Motor neuron (in vitro differentiated cells): ENCODE measurements around the gene MMP28. TPM values are rescaled to one million over a fixed set of nuclear protein-coding genes. Genes with fewer than 3 reads are reported as not detected.
A peak's percentile ranks its signal among the peaks of the same experiment; 100 is the strongest.

ENCODE experiments used
- ATAC-seq, 8 experiments: fragments of 200-7000 bp; cut with Tn5 transposase; replicated peaks in 6 of 8; 2 replicates each; pipeline ENCODE4 v1.8.0; 2021; ENCODE audit warnings: mild to moderate bottlenecking in 8 of 8, moderate library complexity in 8 of 8
- H3K27ac ChIP-seq, 2 donors: fragments of 250-450 bp; sonication (Bioruptor Pico); 2 replicates each; pipeline ENCODE4 v1.9.0; 2021; ENCODE audit warnings: antibody characterized with exemption in 2 of 2, mild to moderate bottlenecking in 2 of 2, moderate library complexity in 1 of 2
- H3K4me1 ChIP-seq, 2 donors: fragments of 250-450 bp; sonication (Bioruptor Pico); replicated peaks in 1 of 2; 2 replicates each; pipeline ENCODE4 v1.6.1; 2021; ENCODE audit warnings: antibody characterized with exemption in 2 of 2, mild to moderate bottlenecking in 2 of 2, moderate library complexity in 1 of 2
- H3K4me3 ChIP-seq, 5 donors: fragments of 250-450 bp; sonication (Bioruptor Pico); 2 replicates each; pipeline ENCODE4 v1.9.0; 2021; ENCODE audit warnings: antibody characterized with exemption in 5 of 5, mild to moderate bottlenecking in 5 of 5, moderate library complexity in 4 of 5
- WGBS, 10 experiments: fragments of 450-650 bp; shearing (Covaris generic); methylation state at CpG; one replicate each; pipeline ENCODE4 v1.0.0; 2022; 5-methylcytosine and 5-hydroxymethylcytosine counted together
- in situ Hi-C, 9 experiments: fragments of 400-800 bp; cut with MboI; loops; one replicate each; pipeline ENCODE4 v1.15.0; 2021; ENCODE audit warnings: low sequenced_read_pairs in 9 of 9, low pct_unique_long_range_greater_than_20kb in 2 of 9; ENCODE audit not compliant: unreplicated experiment in 9 of 9
- total RNA-seq, 8 experiments: library from RNA; unstranded; fragments of 300-600 nt; gene quantifications; 2 replicates each; pipeline versions ENCODE4 v1.2.3 to v1.2.4, GENCODE V29; 2022

Gene MMP28
- total RNA-seq, 8 experiments from 2014 or later, result 0.09 to 11.1 (median 0.32) TPM; not detected in 3

DNA sequence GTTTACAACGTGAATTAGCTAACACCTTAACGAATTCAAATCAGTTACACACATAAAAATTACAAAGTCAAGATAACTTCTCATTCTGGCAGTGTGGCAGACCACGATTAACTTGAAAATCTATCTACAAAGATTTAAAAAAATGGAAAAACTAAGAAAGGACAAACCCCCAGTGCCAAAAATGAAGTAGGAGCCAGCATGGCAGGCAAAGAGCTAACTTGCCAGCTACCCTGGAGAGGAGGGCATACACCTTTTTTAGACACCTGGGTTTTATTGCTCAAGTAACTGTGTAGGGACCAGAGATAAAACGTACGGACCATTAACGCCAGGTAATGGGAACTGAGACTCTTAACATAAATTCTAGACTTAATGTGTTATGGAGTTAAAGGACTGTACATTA, 16.3 kb upstream of the MMP28 start:
- no peak for ATAC-seq
- 75 to 100% (median 95%) methylated on average over 1 to 6 of the region's 6 CpGs for WGBS, 10 experiments
- in situ Hi-C loops, result loop anchor here in 1 of 9 experiments (25.0 kb wide), 1 partner anchor 101 kb away; no protein-coding TSS in a partner anchor
- no peak overlapping the region for H3K27ac ChIP-seq
- H3K4me3 ChIP-seq, result no peak overlapping the region
- peaks cover 8 to 12% of the 10 kb centered on the region in 2 donors for H3K4me1 ChIP-seq

DNA sequence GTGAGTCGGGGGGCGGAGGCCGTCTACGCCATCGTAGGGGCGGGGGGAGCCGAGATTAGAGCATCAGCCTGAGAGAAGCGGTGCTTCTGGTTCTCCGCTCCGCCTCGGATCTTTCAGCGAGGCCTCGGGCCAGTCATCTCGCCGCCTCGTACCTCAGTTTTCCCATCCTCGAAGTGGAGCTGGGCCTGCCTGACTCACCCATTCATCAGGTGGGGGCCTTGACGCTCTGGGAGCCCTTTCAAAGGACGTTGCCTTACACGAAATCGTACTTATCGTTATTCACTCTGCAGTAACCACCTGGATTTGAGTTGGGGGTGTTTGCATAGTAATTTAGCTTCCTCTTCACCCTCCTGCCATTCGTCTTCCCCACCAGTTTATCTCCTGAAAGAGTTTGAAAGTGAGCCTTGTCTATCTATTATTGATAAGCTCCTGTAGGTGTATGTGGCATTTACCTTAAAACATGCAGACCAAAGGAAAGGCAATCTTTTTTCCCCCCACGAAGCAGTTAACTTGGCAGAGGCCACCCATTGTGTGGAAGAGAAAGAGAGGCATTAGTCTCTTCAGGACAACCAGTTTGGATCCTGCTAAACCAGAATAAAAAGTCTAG, 14.5 kb upstream of the MMP28 start:
- WGBS, 10 experiments, result 0 to 10% (median 0%) methylated on average over 1 to 15 of the region's 24 CpGs; no CpG with 5 or more reads in 2 of the 10 experiments
- peaks cover 8 to 12% of the 10 kb centered on the region in 2 donors for H3K4me1 ChIP-seq
- in situ Hi-C loops, result loop anchor here in 1 of 9 experiments (25.0 kb wide), 1 partner anchor 102 kb away; no protein-coding TSS in a partner anchor
- ATAC-seq, result no peak
- H3K4me3 ChIP-seq, result peak overlapping the region; percentile 77 to 95 (median 92)
- H3K27ac ChIP-seq, result peak overlapping the region; percentile 95 to 99

DNA sequence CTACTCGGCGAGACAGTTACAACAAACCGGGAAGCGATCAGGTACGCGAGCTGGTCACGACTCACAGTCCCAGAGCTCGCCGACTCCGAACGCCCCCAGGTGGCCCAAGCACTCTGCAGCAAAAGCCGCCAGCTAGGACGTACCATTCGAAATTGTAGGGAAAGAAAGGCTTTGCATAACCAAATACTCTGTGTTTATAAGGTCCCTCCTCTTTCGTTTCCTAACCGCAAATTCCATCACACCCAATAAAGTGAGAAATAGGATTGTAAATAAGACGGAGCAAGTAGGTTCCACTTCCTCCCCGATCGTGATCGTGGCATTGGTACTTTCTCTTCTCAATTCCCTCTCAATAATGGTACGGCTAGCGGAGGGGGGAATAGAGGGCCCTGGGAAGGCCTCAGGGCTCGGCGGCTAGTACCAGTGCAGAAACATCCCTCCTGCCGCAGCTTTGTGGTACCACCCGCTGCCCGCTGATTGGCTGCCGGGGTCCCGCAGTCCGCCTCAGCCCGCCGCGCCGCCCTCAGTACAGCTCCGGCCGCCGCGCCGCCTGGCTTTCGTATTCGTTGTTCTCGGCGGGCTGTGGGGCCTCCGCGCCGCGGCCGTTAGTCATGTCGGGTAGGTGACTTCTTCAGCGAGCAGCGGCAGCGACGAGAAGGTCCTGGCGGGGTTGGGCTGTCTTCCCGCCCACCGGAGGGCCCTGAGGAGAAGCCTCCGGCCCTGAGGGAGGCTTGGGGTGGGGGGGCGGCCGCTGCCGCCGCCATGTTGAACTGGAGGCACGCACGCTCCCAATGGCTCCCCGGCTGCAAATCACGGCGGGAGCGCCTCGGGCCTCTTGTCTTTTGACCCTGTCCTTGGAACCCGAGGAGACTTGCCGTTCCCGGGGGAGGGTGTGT, 13.8 kb upstream of the MMP28 start, which contains the start of gene TAF15:
TAF15 (plus strand) TSS at position 523 of the 893 bp plus-strand sequence; CDS start at position 609, 86 bp downstream.
- H3K4me1 ChIP-seq, result peaks cover 11 to 12% of the 10 kb centered on the region in 2 donors
- 0 to 3% (median 1%) methylated on average over 3 to 33 of the region's 71 CpGs; no CpG with 5 or more reads in 1 of the 10 experiments for WGBS, 10 experiments
- in situ Hi-C loops, result loop anchor here in 1 of 9 experiments (25.0 kb wide), 1 partner anchor 103 kb away; no protein-coding TSS in a partner anchor
- peak within 1 kb of the TSS; percentile 95 to 99 for H3K27ac ChIP-seq
- ATAC-seq, result peak; percentile 88 to 98 (median 96)
- H3K4me3 ChIP-seq, result peak within 1 kb of the TSS; percentile 77 to 95 (median 92)

DNA sequence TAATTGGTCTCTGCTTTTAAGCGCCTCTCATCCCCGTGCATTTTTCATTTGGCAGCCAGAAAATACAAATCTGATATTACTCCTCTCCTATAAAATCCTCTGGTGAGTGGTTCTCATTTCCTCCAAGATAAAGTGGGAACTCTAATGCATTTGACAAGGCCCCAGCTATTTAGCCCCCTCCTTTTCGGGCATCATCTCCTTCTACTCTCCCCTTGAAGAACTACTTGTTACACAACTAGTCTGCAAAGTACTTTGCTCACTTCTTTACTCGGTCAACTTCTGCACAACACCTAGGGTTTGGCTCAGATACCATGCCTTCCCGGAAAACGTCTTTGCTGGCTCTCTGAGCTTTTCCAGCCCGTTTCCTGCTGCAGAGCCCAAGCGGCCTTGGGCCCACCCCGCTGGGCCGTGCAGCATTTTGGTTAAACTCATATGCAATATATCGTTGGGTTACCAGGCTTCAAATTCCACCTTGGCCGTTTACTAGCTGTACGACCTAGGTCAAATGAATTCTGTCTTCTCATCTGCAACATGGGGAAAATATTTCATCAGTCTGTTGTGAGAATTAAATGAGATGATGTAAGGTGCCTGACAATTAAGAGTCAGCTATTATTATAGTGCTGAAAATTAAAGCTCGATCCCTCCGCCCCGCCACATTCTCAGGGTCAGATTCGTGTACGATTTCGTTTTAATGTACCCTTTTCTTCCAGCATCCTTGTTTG, 13.0 kb upstream of the MMP28 start:
- H3K27ac ChIP-seq, result peak overlapping the region; percentile 95 to 99
- no peak for ATAC-seq
- H3K4me1 ChIP-seq, result peaks cover 11 to 12% of the 10 kb centered on the region in 2 donors
- WGBS, 10 experiments, result 0 to 73% (median 40%) methylated on average over 3 to 15 of the region's 19 CpGs
- in situ Hi-C loops, result loop anchor here in 1 of 9 experiments (25.0 kb wide), 1 partner anchor 104 kb away; no protein-coding TSS in a partner anchor
- peak overlapping the region; percentile 77 to 95 (median 92) for H3K4me3 ChIP-seq

DNA sequence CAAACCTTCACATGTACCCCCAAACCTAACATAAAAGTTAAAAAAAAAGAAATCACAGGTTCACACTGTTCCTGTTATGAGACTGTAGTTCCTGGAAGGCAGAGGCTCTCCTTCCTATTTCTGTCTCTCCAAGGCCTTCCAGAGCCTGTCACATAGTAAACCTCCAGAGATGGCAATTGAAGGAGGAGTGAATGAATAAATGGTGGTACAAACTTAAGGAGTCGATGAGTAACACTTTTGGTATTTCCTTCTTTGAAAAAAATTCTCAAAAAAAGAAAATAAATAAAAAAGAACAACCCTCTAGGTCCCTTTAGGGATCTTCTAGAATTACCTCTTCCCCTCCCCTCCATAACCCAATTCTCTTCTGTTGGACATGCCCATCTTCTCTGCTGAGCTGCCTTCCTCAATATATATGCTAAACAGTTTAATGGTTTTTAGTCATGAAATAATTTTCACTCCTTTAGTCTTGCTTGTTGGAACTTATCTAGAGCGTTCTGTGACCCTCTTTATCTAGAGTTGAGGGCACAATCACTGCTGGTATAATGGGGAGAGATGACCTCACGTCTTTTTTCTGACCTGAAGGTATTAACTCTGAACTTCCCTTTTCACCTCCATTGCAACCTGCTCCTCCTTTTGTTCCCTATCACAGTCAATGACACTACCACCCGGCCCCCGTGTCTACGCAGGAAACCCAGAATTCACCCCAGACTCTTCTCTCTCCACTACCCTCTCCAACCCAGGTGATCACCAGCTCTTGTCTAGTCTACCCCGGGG, 12.1 kb upstream of the MMP28 start:
- Histone ChIP-seq H3K4me3 (no peak overlapping the region), H3K4me1 (peaks cover 11 to 12% of the 10 kb centered on the region in 2 donors), H3K27ac (no peak overlapping the region)
- WGBS, 10 experiments, result 42 to 100% (median 80%) methylated on average over 1 to 6 of the region's 7 CpGs; no CpG with 5 or more reads in 1 of the 10 experiments
- in situ Hi-C loops, result loop anchor here in 1 of 9 experiments (25.0 kb wide), 1 partner anchor 105 kb away; no protein-coding TSS in a partner anchor
- ATAC-seq, result no peak

DNA sequence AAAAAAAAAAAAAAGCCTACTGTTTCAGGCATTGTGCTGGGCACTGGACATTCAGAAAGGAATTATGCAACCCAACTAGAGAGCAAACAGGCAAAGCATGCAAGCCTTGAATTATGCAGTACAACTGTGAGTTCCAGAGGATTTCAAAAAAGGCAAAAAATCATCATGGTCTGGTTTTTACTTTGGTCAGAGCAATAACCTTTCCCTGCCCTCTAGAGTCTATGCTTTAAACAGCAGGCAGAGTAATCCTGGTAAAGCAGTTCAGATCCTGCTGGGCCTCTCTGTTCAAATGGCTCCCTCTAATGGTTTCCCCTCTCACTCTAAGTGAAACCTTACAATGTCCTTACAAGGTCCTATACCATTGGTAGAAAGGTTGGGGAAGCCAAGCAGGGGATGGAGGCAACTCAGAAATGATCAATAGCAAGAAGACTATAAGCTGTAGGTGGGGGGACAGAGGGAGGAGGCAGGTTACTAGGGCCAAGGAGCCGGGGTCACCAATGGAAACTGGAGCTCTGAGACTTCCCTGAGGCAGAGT, 9.3 kb upstream of the MMP28 start:
- peak in 4 of 8 experiments; percentile 17 to 59 (median 41) for ATAC-seq
- 50 to 60% methylated on average over 1 of the region's 1 CpG; no CpG with 5 or more reads in 8 of the 10 experiments for WGBS, 10 experiments
- H3K27ac ChIP-seq, result no peak overlapping the region
- in situ Hi-C loops, result loop anchor here in 1 of 9 experiments (25.0 kb wide), 1 partner anchor 108 kb away; no protein-coding TSS in a partner anchor
- H3K4me1 ChIP-seq, result peaks cover 3 to 11% of the 10 kb centered on the region in 2 donors
- H3K4me3 ChIP-seq, result no peak overlapping the region

DNA sequence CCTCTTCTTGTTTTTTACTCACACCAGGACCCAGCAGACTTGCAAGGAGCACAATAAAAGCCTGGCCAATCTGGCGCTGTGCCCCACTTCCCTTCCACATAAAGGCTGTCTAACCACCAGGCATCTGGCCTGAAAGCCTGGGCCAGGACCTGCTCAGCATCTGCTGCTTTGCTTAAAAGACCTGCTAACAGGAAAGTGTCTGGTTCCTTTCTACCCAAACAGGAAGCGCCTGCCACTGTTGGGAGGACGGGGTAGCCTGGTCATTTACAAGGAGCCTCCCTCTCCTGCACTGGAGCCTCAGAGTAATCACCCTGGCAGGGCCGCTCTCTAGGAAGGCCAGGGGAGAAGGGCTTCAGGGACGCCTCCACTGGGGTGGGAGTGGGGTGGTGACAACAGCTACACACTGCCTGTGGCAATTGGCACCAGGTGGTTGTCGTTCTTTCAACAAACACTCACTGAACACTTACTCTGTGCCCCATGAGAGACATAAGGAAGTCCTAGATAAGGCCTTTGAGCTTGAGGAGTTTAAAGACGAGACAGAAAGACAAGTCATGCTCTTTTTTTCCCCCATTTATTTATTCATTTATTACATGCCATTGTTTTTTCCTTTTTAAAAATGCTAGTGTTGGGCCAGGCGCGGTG, 6.3 kb upstream of the MMP28 start:
- Histone ChIP-seq H3K27ac (no peak overlapping the region), H3K4me3 (no peak overlapping the region), H3K4me1 (peaks cover 0 to 3% of the 10 kb centered on the region in 2 donors)
- ATAC-seq, result no peak
- WGBS, 10 experiments, result 58 to 100% (median 90%) methylated on average over 1 to 6 of the region's 9 CpGs; no CpG with 5 or more reads in 1 of the 10 experiments
- in situ Hi-C loops, result loop anchor here in 1 of 9 experiments (25.0 kb wide), 1 partner anchor 111 kb away; no protein-coding TSS in a partner anchor

DNA sequence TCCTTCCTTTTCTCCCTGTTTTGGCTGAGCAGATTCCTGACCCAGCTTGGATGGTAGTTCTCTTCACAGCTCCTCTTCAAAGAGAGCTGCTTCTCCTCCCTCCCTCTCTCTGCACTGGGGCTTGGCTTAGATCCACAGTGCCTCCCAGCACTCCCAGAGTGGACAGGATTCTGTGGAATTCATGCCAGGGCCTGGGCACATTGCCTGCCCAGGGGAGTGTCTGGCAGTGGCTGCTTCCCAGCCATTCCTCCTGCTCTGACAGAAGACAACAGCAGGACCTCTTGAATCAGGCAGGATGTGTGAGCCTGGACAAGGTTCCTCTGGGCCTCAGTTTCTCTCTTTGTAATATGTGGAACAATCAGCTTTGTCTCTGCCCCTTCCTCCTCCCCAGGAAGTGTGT, 4.5 kb upstream of the MMP28 start:
- Histone ChIP-seq H3K4me3 (no peak overlapping the region), H3K4me1 (peaks cover 0 to 3% of the 10 kb centered on the region in 2 donors), H3K27ac (no peak overlapping the region)
- in situ Hi-C loops, result loop anchor here in 1 of 9 experiments (25.0 kb wide), 1 partner anchor 112 kb away; no protein-coding TSS in a partner anchor
- ATAC-seq, result peak in 1 of 8 experiments; percentile 55

DNA sequence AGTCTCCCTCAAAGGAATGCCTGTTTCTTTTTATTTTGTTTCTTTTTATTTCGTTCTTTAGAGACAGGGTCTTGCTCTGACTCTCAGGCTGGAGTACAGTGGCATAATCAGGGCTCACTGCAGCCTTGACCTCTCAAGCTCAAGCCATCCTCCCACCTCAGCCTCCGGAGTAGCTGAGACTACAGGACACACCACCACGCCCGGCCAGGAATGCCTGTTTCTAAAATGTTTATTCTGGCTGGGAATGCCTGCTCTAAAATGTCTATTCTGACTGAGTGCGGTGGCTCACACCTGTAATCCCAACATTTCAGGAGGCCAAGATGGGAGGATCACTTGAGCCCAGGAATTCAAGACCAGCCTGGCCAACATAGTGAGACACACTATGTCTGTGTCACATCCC, 2.5 kb upstream of the MMP28 start:
- no peak for ATAC-seq
- H3K4me3 ChIP-seq, result no peak overlapping the region
- H3K27ac ChIP-seq, result no peak overlapping the region
- in situ Hi-C loops, result no loop called here
- WGBS, 10 experiments, result 40 to 100% (median 65%) methylated on average over 1 to 5 of the region's 5 CpGs; no CpG with 5 or more reads in 2 of the 10 experiments
- peaks cover 0 to 4% of the 10 kb centered on the region in 2 donors for H3K4me1 ChIP-seq

DNA sequence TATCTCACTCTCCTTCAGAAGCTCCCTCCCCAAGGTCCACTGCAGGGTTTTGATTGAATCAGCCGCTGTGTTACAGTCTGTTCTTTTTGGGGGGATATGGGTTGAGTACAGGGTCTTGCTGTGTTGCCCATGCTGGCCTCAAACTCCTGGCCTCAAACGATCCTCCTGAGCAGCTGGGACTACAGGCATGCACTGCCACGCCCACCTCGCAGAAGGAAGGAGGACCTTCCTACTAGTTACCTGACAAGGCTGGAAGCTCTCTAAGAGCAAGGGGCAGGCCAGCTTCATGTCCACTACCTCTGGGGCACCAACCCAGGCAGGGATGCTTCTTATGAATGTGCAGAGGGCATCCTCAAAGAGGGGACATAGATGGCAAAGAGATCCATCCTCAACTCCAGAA, 1.9 kb upstream of the MMP28 start:
- H3K4me3 ChIP-seq, result no peak overlapping the region
- peaks cover 0 to 4% of the 10 kb centered on the region in 2 donors for H3K4me1 ChIP-seq
- H3K27ac ChIP-seq, result no peak overlapping the region
- ATAC-seq, result no peak
- in situ Hi-C loops, result no loop called here
- WGBS, 10 experiments, result 20 to 80% (median 50%) methylated on average over 1 to 4 of the region's 4 CpGs; no CpG with 5 or more reads in 5 of the 10 experiments

DNA sequence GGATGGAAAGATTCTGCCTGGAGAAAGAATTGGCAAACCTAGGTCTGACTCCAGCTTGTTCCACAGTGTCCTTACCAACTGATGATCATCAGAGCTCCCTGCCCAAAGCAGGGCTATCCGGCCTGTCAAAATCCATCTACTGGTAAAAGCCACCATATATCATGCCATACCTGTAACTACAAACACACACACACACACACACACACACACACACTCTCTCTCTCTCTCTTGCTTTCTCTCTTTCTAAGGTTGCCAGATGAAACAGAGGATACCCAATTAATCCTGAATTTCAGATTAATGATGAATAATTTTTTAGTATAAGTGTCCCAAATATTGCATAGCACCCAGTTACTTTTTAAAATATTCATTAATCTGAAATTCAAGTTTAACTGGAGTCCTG, 1.5 kb upstream of the MMP28 start:
- Histone ChIP-seq H3K4me1 (peaks cover 0 to 4% of the 10 kb centered on the region in 2 donors), H3K4me3 (no peak overlapping the region), H3K27ac (no peak overlapping the region)
- in situ Hi-C loops, result no loop called here
- no peak for ATAC-seq
- 33 to 80% (median 50%) methylated on average over 1 of the region's 1 CpG; no CpG with 5 or more reads in 7 of the 10 experiments for WGBS, 10 experiments
